ENCODE data around the gene VMO1. TPM values are rescaled to one million over a fixed set of nuclear protein-coding genes. Genes with fewer than 3 reads are reported as not detected.

VMO1 gene
- polyA plus RNA-seq, 1 donor from 2014 or later, result 1.6 TPM

GRCh38 chr17:4764595-4764994, 21.6 kb downstream of the VMO1 start:
- Histone ChIP-seq H3K27ac (ENCODE audit: low read length) (no peak overlapping the region), H3K4me2 (ENCODE audit: low read length) (no peak overlapping the region), H3F3A (ENCODE audit: insufficient read depth, low read length, poor library complexity, severe bottlenecking) (no peaks in the 10 kb centered on the region), H3K79me2 (replicated peaks; ENCODE audit: insufficient read depth, low read length) (no peaks in the 10 kb centered on the region), H2AFZ (ENCODE audit: low read depth, low read length) (no peak overlapping the region), H3K9me2 (ENCODE audit: insufficient read depth, low read length) (no peaks in the 10 kb centered on the region), H3K9me3 (ENCODE audit: low read length) (no peaks in the 10 kb centered on the region), H3K4me3 (ENCODE audit: low read length) (no peak overlapping the region), H3K27me3 (ENCODE audit: insufficient read depth, low read depth, low read length) (no peaks in the 10 kb centered on the region), H3K9ac (ENCODE audit: low read length) (no peak overlapping the region), H3K36me3 (ENCODE audit: insufficient read depth, low read length) (no peaks in the 10 kb centered on the region), H4K20me1 (ENCODE audit: insufficient read depth) (no peaks in the 10 kb centered on the region)
- no peak for TF ChIP-seq CTCF (IDR thresholded peaks at IDR 0.05; ENCODE audit: poor library complexity, severe bottlenecking)
- no peak for TF ChIP-seq MXI1 (conservative IDR thresholded peaks at IDR 0.05; ENCODE audit: poor library complexity, severe bottlenecking)
- no peak for TF ChIP-seq POLR2AphosphoS5 (IDR thresholded peaks at IDR 0.05)
- no peak for TF ChIP-seq TAF1 (IDR thresholded peaks at IDR 0.05; ENCODE audit: low read depth)
- TF ChIP-seq REST (IDR thresholded peaks at IDR 0.05; ENCODE audit: borderline replicate concordance), result no peak
- TF ChIP-seq RAD21 (conservative IDR thresholded peaks at IDR 0.05), result no peak

GRCh38 chr17:4759776-4760236, 26.4 kb downstream of the VMO1 start:
- H3K9me3 ChIP-seq (ENCODE audit: low read length), result no peaks in the 10 kb centered on the region
- H3K9ac ChIP-seq (ENCODE audit: low read length), result no peak overlapping the region
- H3K36me3 ChIP-seq (ENCODE audit: insufficient read depth, low read length), result no peaks in the 10 kb centered on the region
- H3K9me2 ChIP-seq (ENCODE audit: insufficient read depth, low read length), result no peaks in the 10 kb centered on the region
- no peaks in the 10 kb centered on the region for H3K27me3 ChIP-seq (ENCODE audit: insufficient read depth, low read depth, low read length)
- H4K20me1 ChIP-seq (ENCODE audit: insufficient read depth), result no peaks in the 10 kb centered on the region
- H3K4me3 ChIP-seq (ENCODE audit: low read length), result no peak overlapping the region
- H3K27ac ChIP-seq (ENCODE audit: low read length), result no peak overlapping the region
- no peak overlapping the region for H3K4me2 ChIP-seq (ENCODE audit: low read length)
- no peak overlapping the region for H2AFZ ChIP-seq (ENCODE audit: low read depth, low read length)
- no peaks in the 10 kb centered on the region for H3K79me2 ChIP-seq (replicated peaks; ENCODE audit: insufficient read depth, low read length)
- H3F3A ChIP-seq (ENCODE audit: insufficient read depth, low read length, poor library complexity, severe bottlenecking), result no peaks in the 10 kb centered on the region
- TF ChIP-seq RAD21 (conservative IDR thresholded peaks at IDR 0.05), result no peak

GRCh38 chr17:4753392-4753791, 32.8 kb downstream of the VMO1 start:
- H3K4me2 ChIP-seq (ENCODE audit: low read length), result no peak overlapping the region
- H3K9me3 ChIP-seq (ENCODE audit: low read length), result no peaks in the 10 kb centered on the region
- H3K27me3 ChIP-seq (ENCODE audit: insufficient read depth, low read depth, low read length), result no peaks in the 10 kb centered on the region
- H3K79me2 ChIP-seq (replicated peaks; ENCODE audit: insufficient read depth, low read length), result no peaks in the 10 kb centered on the region
- no peak overlapping the region for H2AFZ ChIP-seq (ENCODE audit: low read depth, low read length)
- no peaks in the 10 kb centered on the region for H3K9me2 ChIP-seq (ENCODE audit: insufficient read depth, low read length)
- H4K20me1 ChIP-seq (ENCODE audit: insufficient read depth), result no peaks in the 10 kb centered on the region
- no peaks in the 10 kb centered on the region for H3F3A ChIP-seq (ENCODE audit: insufficient read depth, low read length, poor library complexity, severe bottlenecking)
- no peak overlapping the region for H3K4me3 ChIP-seq (ENCODE audit: low read length)
- no peaks in the 10 kb centered on the region for H3K36me3 ChIP-seq (ENCODE audit: insufficient read depth, low read length)
- H3K27ac ChIP-seq (ENCODE audit: low read length), result no peak overlapping the region
- no peak for TF ChIP-seq EP300 (conservative IDR thresholded peaks at IDR 0.05; ENCODE audit: poor library complexity, severe bottlenecking)
- TF ChIP-seq SMC3 (conservative IDR thresholded peaks at IDR 0.05; ENCODE audit: poor library complexity), result no peak
- no peak for TF ChIP-seq REST (IDR thresholded peaks at IDR 0.05; ENCODE audit: borderline replicate concordance)
- no peak for TF ChIP-seq TAF1 (IDR thresholded peaks at IDR 0.05; ENCODE audit: low read depth)
- TF ChIP-seq RAD21 (conservative IDR thresholded peaks at IDR 0.05), result no peak
- no peak for TF ChIP-seq MXI1 (conservative IDR thresholded peaks at IDR 0.05; ENCODE audit: poor library complexity, severe bottlenecking)
- no peak for TF ChIP-seq EZH2 (IDR thresholded peaks at IDR 0.05; ENCODE audit: borderline replicate concordance, insufficient read depth, low read length, poor library complexity, severe bottlenecking)
- TF ChIP-seq POLR2AphosphoS5 (IDR thresholded peaks at IDR 0.05), result no peak
- TF ChIP-seq CTCF (IDR thresholded peaks at IDR 0.05; ENCODE audit: poor library complexity, severe bottlenecking), result no peak
- H3K9ac ChIP-seq (ENCODE audit: low read length), result no peak overlapping the region
